GM12878 (cell line): Measurements from ENCODE around the gene CLN6. TPM values are rescaled to one million over a fixed set of nuclear protein-coding genes. Genes with fewer than 3 reads are reported as not detected.
"Not testable (repeated sequence)": the region's sequence is repeated elsewhere in the genome, so short reads cannot be mapped to it uniquely, and the experiment has no call there.

Experiments used
- ATAC-seq: fragments of 200-7000 bp; cut with Tn5 transposase; 3 replicates; pipeline ENCODE4 v1.9.1; 2020; ENCODE audit warnings: mild to moderate bottlenecking, moderate library complexity
- BruUV-seq: library from RNA; stranded (reverse); fragments of 400-500 nt; replicated peaks from 2 replicates; lab custom pipeline; 2021; lab: Mats Ljungman, UMichigan
- CTCF ChIA-PET: fragments of 300-600 bp; sonication (Branson Sonifier 250); formaldehyde crosslinking; extraction: SDS; loops from one replicate; lab custom pipeline; 2021; ENCODE audit warnings: inconsistent platforms; lab: Yijun Ruan, JAX
- POLR2A ChIA-PET: fragments of 350-600 bp; formaldehyde crosslinking; extraction: SDS; loops from one replicate; lab custom pipeline; 2021; ENCODE audit warnings: inconsistent platforms; lab: Charles Lee
- RAD21 ChIA-PET: fragments of 300-600 bp; sonication (Branson Sonifier 250); formaldehyde crosslinking; loops from one replicate; lab custom pipeline; 2023; ENCODE audit warnings: antibody characterized with exemption; ENCODE audit not compliant: unreplicated experiment; lab: Charles Lee
- SMC1A ChIA-PET: fragments of 300-600 bp; sonication (Branson Sonifier 250); formaldehyde crosslinking; loops from one replicate; lab custom pipeline; 2023; ENCODE audit not compliant: unreplicated experiment, uncharacterized antibody; lab: Charles Lee
- DNase-seq: peaks from one replicate; pipeline ENCODE4 v3.0.0-alpha.2; 2011; ENCODE audit warnings: low read depth, low spot score
- FAIRE-seq: peaks from 3 replicates; lab custom pipeline; 2011; peaks lifted over from hg19 to GRCh38; lab: Jason Lieb, UNC
- H2AFZ ChIP-seq: 2 replicates; pipeline ENCODE4 v1.6.0; 2011; ENCODE audit warnings: low read depth, low read length, control low read depth; ENCODE audit not compliant: control insufficient read depth
- H3K27ac ChIP-seq: 2 replicates; pipeline ENCODE4 v1.5.1; 2011; ENCODE audit warnings: control low read depth; ENCODE audit not compliant: control insufficient read depth, insufficient read depth
- H3K27me3 ChIP-seq, 2 experiments: replicated peaks in 1 of 2; 2 replicates each; pipeline versions ENCODE4 v1.6.0 to v1.6.1; 2011; ENCODE audit warnings: low read length in 1 of 2; ENCODE audit not compliant: control insufficient read depth in 2 of 2, insufficient read depth in 2 of 2
- H3K36me3 ChIP-seq, 2 experiments: 2 replicates each; pipeline ENCODE4 v1.5.1; 2011; ENCODE audit warnings: low read length in 1 of 2; ENCODE audit not compliant: control insufficient read depth in 2 of 2, insufficient read depth in 2 of 2
- H3K4me1 ChIP-seq: 2 replicates; pipeline ENCODE4 v1.6.1; 2011; ENCODE audit warnings: mild to moderate bottlenecking, low read length, moderate library complexity, mixed read lengths; ENCODE audit not compliant: control insufficient read depth, insufficient read depth
- H3K4me2 ChIP-seq: 2 replicates; pipeline ENCODE4 v1.6.0; 2011; ENCODE audit warnings: control low read depth; ENCODE audit not compliant: control insufficient read depth, insufficient read depth
- H3K4me3 ChIP-seq: fragments of 200-600 bp; sonication (generic); 2 replicates; pipeline ENCODE4 v1.5.1; 2016
- H3K79me2 ChIP-seq: 2 replicates; pipeline ENCODE4 v1.6.0; 2011; ENCODE audit warnings: low read length; ENCODE audit not compliant: control insufficient read depth, insufficient read depth
- H3K9ac ChIP-seq: 2 replicates; pipeline ENCODE4 v1.8.0; 2011; ENCODE audit warnings: low read length, control low read depth, mixed read lengths; ENCODE audit not compliant: control insufficient read depth, insufficient read depth
- H3K9me3 ChIP-seq: replicated peaks from 3 replicates; pipeline ENCODE4 v1.5.1; 2011; ENCODE audit warnings: mild to moderate bottlenecking, low read length; ENCODE audit not compliant: control insufficient read depth, insufficient read depth
- H4K20me1 ChIP-seq: 2 replicates; pipeline ENCODE4 v1.6.0; 2011; ENCODE audit not compliant: control insufficient read depth, insufficient read depth
- ATF7 ChIP-seq: fragments of 450-650 bp; IDR thresholded peaks from 2 replicates; pipeline ENCODE4 v1.6.1; 2016; ENCODE audit warnings: low read depth, mild to moderate bottlenecking
- BRCA1 ChIP-seq: IDR thresholded peaks from 2 replicates; pipeline ENCODE4 v1.6.1; 2011; ENCODE audit warnings: low read depth, low read length, improper control_type of control experiment
- FOXM1 ChIP-seq: IDR thresholded peaks from 2 replicates; pipeline ENCODE4 v1.6.1; 2012; ENCODE audit warnings: low read depth, mild to moderate bottlenecking, inconsistent platforms, low read length, moderate library complexity
- KDM1A ChIP-seq: fragments of 200-600 bp; sonication (generic); IDR thresholded peaks from 2 replicates; pipeline ENCODE4 v1.6.1; 2016; ENCODE audit warnings: borderline replicate concordance
- SRF ChIP-seq, 2 experiments: IDR thresholded peaks; 2 replicates each; pipeline ENCODE4 v1.6.1; 2011; ENCODE audit warnings: low read depth in 2 of 2, low read length in 2 of 2, mild to moderate bottlenecking in 1 of 2, moderate library complexity in 1 of 2
- ZSCAN29 ChIP-seq: fragments of 450-650 bp; IDR thresholded peaks from 2 replicates; pipeline ENCODE4 v1.6.1; 2017; ENCODE audit warnings: mild to moderate bottlenecking, moderate library complexity
- WGBS: methylation state at CpG from one replicate; pipeline ENCODE4 v1.1.6; 2016; ENCODE audit warnings: low lambda C conversion rate; ENCODE audit not compliant: insufficient replicate concordance, insufficient coverage; ENCODE audit errors: missing lambda C conversion rate; 5-methylcytosine and 5-hydroxymethylcytosine counted together
- in situ Hi-C: fragments of 300-500 bp; cut with MboI; formaldehyde crosslinking; loops from 9 replicates; pipeline ENCODE4 v1.14.3; 2018; ENCODE audit warnings: mixed read lengths
- intact Hi-C: fragments of 100-400 bp; cut with micrococcal nuclease; formaldehyde crosslinking; loops from one replicate; pipeline ENCODE4 v1.14.2; 2022; ENCODE audit not compliant: unreplicated experiment
- polyA plus RNA-seq, 11 experiments: library from polyadenylated mRNA; depleted of rRNA in 4 of 11; unstranded in 6 of 11; stranded (reverse) in 5 of 11; fragments of >200 nt; fragmentation: Nextera tagmentation in 4 of 11; fragmentation: Illumina TruSeq in 1 of 11; extraction: Ambion mirVana in 4 of 11; extraction: Trizol in 1 of 11; gene quantifications; 1 replicate in 1 of 11; 2 replicates in 10 of 11; pipeline versions ENCODE4 v1.2.1 to v1.2.3, GENCODE V29; 2011 to 2016; ENCODE audit warnings: inconsistent platforms in 2 of 11, missing spikeins in 2 of 11, low read depth in 1 of 11
- total RNA-seq, 4 experiments: library from RNA; depleted of rRNA in 3 of 4; stranded (reverse); fragments of >200 nt in 3 of 4; fragmentation: Illumina TruSeq in 1 of 4; extraction: Trizol in 1 of 4; gene quantifications; 2 replicates each; pipeline versions ENCODE4 v1.2.1 to v1.2.3, GENCODE V29; 2013 to 2021
- TF ChIP-seq, protein P1 (sequence below): IDR thresholded peaks from 2 replicates; pipeline ENCODE4 v1.6.1; 2011; ENCODE audit warnings: borderline replicate concordance, low read depth, mild to moderate bottlenecking, moderate library complexity, mixed read lengths, low read length; ENCODE audit not compliant: insufficient read depth; ENCODE audit errors: extremely low read length
- TF ChIP-seq, protein P2 (sequence below): fragments of 450-650 bp; IDR thresholded peaks from 2 replicates; pipeline ENCODE4 v1.6.1; 2014; ENCODE audit warnings: mild to moderate bottlenecking
- TF ChIP-seq, protein P3 (sequence below): fragments of 450-650 bp; IDR thresholded peaks from 2 replicates; pipeline ENCODE4 v1.6.1; 2017; ENCODE audit warnings: mild to moderate bottlenecking, low read depth, inconsistent platforms; ENCODE audit not compliant: poor library complexity, severe bottlenecking
- TF ChIP-seq, protein P4 (sequence below): fragments of 450-650 bp; IDR thresholded peaks from 2 replicates; pipeline ENCODE4 v1.6.1; 2017; ENCODE audit warnings: low read depth, mild to moderate bottlenecking, moderate library complexity

The CLN6 gene
- total and polyA plus RNA-seq, 10 of the 15 experiments (the other 5 are each of a cell fraction or from before 2014, with no cell fraction given): 0.74 to 69.0 (median 30.3) TPM

DNA sequence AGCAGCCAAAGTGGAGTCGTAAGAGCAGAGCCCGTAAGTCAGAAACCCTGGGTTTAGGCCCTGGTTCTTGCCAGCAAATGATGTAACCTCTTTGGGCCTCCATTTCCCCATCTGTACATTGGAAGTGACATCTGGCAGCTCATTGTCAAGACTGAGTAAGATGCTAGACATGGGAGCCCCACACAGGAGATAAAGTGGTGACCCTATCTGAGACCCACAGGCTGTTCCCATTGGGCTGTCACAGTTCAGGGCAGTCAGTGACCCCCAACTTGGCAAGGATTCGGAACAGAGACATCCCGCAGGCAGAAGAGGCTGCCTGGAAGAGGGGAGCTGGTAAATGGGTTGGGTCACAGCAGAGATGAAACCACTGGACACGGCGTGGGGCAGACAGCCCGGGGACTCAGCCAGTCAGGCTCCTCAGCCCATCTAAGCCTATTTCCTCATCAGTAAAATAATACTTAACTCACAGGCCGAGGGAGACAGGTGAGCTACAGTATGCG, 1.8 kb downstream of the CLN6 start:
- peak overlapping the region; percentile 90 for H3K27ac ChIP-seq
- POLR2A ChIA-PET: interaction anchor here (1.1 kb wide), 1 partner anchor 174 kb away, joined by 3 read pairs; the partner anchor contains the start of gene PIAS1
- peak overlapping the region; percentile 99 for H3K4me3 ChIP-seq
- no TSS peak for BruUV-seq
- FAIRE-seq (no peak), DNase-seq (no peak), ATAC-seq (peak; percentile 5)
- WGBS: 33% methylated on average over 9 of the region's 9 CpGs
- TF ChIP-seq SRF (IDR thresholded peaks at IDR 0.05; ENCODE audit: low read depth in 2 of 2, low read length in 2 of 2) (no peak), ATF7 (no peak), BRCA1 (no peak), FOXM1 (no peak), ZSCAN29 (no peak), KDM1A (no peak)
- TF ChIP-seq, protein P1, sequence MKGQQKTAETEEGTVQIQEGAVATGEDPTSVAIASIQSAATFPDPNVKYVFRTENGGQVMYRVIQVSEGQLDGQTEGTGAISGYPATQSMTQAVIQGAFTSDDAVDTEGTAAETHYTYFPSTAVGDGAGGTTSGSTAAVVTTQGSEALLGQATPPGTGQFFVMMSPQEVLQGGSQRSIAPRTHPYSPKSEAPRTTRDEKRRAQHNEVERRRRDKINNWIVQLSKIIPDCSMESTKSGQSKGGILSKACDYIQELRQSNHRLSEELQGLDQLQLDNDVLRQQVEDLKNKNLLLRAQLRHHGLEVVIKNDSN: no peak
- TF ChIP-seq, protein P2, sequence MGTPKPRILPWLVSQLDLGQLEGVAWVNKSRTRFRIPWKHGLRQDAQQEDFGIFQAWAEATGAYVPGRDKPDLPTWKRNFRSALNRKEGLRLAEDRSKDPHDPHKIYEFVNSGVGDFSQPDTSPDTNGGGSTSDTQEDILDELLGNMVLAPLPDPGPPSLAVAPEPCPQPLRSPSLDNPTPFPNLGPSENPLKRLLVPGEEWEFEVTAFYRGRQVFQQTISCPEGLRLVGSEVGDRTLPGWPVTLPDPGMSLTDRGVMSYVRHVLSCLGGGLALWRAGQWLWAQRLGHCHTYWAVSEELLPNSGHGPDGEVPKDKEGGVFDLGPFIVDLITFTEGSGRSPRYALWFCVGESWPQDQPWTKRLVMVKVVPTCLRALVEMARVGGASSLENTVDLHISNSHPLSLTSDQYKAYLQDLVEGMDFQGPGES: no peak
- TF ChIP-seq, protein P3, sequence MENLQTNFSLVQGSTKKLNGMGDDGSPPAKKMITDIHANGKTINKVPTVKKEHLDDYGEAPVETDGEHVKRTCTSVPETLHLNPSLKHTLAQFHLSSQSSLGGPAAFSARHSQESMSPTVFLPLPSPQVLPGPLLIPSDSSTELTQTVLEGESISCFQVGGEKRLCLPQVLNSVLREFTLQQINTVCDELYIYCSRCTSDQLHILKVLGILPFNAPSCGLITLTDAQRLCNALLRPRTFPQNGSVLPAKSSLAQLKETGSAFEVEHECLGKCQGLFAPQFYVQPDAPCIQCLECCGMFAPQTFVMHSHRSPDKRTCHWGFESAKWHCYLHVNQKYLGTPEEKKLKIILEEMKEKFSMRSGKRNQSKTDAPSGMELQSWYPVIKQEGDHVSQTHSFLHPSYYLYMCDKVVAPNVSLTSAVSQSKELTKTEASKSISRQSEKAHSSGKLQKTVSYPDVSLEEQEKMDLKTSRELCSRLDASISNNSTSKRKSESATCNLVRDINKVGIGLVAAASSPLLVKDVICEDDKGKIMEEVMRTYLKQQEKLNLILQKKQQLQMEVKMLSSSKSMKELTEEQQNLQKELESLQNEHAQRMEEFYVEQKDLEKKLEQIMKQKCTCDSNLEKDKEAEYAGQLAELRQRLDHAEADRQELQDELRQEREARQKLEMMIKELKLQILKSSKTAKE: no peak
- TF ChIP-seq, protein P4, sequence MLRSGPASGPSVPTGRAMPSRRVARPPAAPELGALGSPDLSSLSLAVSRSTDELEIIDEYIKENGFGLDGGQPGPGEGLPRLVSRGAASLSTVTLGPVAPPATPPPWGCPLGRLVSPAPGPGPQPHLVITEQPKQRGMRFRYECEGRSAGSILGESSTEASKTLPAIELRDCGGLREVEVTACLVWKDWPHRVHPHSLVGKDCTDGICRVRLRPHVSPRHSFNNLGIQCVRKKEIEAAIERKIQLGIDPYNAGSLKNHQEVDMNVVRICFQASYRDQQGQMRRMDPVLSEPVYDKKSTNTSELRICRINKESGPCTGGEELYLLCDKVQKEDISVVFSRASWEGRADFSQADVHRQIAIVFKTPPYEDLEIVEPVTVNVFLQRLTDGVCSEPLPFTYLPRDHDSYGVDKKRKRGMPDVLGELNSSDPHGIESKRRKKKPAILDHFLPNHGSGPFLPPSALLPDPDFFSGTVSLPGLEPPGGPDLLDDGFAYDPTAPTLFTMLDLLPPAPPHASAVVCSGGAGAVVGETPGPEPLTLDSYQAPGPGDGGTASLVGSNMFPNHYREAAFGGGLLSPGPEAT: no peak
- no peaks in the 10 kb centered on the region for H4K20me1 ChIP-seq
- RAD21 ChIA-PET: interaction anchor here (1.1 to 1.4 kb wide), 2 partner anchors 37 to 49 kb away, joined by 3 read pairs; partner anchors contain the start of gene FEM1B
- intact Hi-C loops: loop anchor here (5.0 kb wide), 1 partner anchor 365 kb away; no protein-coding TSS in a partner anchor
- H3K4me2 ChIP-seq: peak overlapping the region; percentile 84
- H3K9ac ChIP-seq: peak overlapping the region; percentile 90
- H2AFZ ChIP-seq: peak overlapping the region; percentile 15
- SMC1A ChIA-PET: interaction anchor here (0.7 to 2.2 kb wide), 5 partner anchors 11 to 365 kb away, joined by 3 to 8 read pairs (median 4); no protein-coding TSS in a partner anchor
- H3K79me2 ChIP-seq: peaks cover 61% of the 10 kb centered on the region
- in situ Hi-C loops: no loop called here
- H3K36me3 ChIP-seq: no peaks in the 10 kb centered on the region; a peak in 1 of 4 replicates
- no peaks in the 10 kb centered on the region for H3K27me3 ChIP-seq
- no peaks in the 10 kb centered on the region for H3K9me3 ChIP-seq
- peaks cover 43% of the 10 kb centered on the region for H3K4me1 ChIP-seq
- CTCF ChIA-PET: no interaction called here

DNA sequence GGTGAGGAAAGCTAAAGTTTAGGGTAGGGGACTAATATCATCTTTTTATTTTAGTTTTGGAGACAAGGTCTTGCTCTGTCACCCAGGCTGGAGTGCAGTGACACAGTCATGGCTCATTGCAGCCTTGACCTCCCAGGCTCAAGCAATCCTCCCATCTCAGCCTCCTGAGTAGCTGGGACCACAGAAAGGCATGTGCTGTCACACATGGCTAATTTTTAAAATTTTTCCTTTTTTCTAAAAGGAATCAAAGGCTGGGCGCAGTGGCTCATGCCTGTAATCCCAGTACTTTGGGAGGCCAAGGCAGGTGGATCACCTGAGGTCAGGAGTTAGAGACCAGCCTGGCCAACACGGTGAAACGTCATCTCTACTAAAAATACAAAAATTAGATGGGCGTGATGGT, 4.1 kb downstream of the CLN6 start:
- H3K36me3 ChIP-seq, in situ Hi-C loops, H3K27me3 ChIP-seq, H4K20me1 ChIP-seq, ATAC-seq, RAD21 ChIA-PET, H2AFZ ChIP-seq, DNase-seq, POLR2A ChIA-PET, BruUV-seq, FAIRE-seq, H3K9me3 ChIP-seq, H3K9ac ChIP-seq: not testable (repeated sequence)
- WGBS: 100% methylated on average over 4 of the region's 4 CpGs
- Histone ChIP-seq H3K4me3 (peak overlapping the region; percentile 33; the same call in 1 of the 2 replicates), H3K4me1 (peaks cover 38% of the 10 kb centered on the region), H3K27ac (peak overlapping the region; percentile 53), H3K4me2 (peak overlapping the region; percentile 61), H3K79me2 (peaks cover 64% of the 10 kb centered on the region)
- ChIA-PET CTCF (interaction anchor here (0.7 kb wide), 2 partner anchors 81 to 218 kb away, joined by 3 to 4 read pairs; no protein-coding TSS in a partner anchor), SMC1A (interaction anchor here (0.6 to 1.1 kb wide), 4 partner anchors 10 to 388 kb away, joined by 3 read pairs; no protein-coding TSS in a partner anchor)
- intact Hi-C loops: loop anchor here (5.0 kb wide), 1 partner anchor 363 kb away; no protein-coding TSS in a partner anchor
